ENCODE results near the gene ANKS1A. TPM values are rescaled to one million over a fixed set of nuclear protein-coding genes. Genes with fewer than 3 reads are reported as not detected.

Gene ANKS1A
- polyA plus RNA-seq, 2 of the 4 experiments (the other 2 are of a cell fraction), result 3.6 to 5.9 TPM

GRCh38 chr6:34860776-34861175, 28.3 kb upstream of the ANKS1A start:
- FAIRE-seq (no peak), DNase-seq (ENCODE audit: low read depth in 1 of 2, low spot score in 1 of 2) (no peak), ATAC-seq (no peak)
- ChIA-PET POLR2A (no interaction called here), CTCF (no interaction called here)
- 58% methylated on average over 1 of the region's 1 CpG for WGBS (ENCODE audit: missing lambda C conversion rate)
- H3K4me2 ChIP-seq, result no peak overlapping the region
- no peaks in the 10 kb centered on the region for H3K9me3 ChIP-seq
- H3K4me1 ChIP-seq, result no peaks in the 10 kb centered on the region
- H3K4me3 ChIP-seq, result no peak overlapping the region
- TF ChIP-seq BHLHE40 (IDR thresholded peaks at IDR 0.05; ENCODE audit: low read depth, low read length) (no peak), HEYL (CRISPR knock-in tag; IDR thresholded peaks at IDR 0.05) (no peak), CHD4 (IDR thresholded peaks at IDR 0.05; ENCODE audit: borderline replicate concordance) (no peak), SREBF2 (IDR thresholded peaks at IDR 0.05) (no peak), POLR2AphosphoS2 (conservative IDR thresholded peaks at IDR 0.05; ENCODE audit: low read length) (no peak), NR3C1 (IDR thresholded peaks at IDR 0.05) (no peak), JUNB (IDR thresholded peaks at IDR 0.05) (no peak)
- H3K27ac ChIP-seq, result no peak overlapping the region

- no peaks in the 10 kb centered on the region for H3K9me3 ChIP-seq
- ChIA-PET POLR2A (interaction anchor here (0.6 kb wide), 1 partner anchor 25 kb away, joined by 3 read pairs; the partner anchor contains the start of gene ANKS1A), CTCF (no interaction called here)
- no peak overlapping the region for H3K4me3 ChIP-seq
- DNase-seq (ENCODE audit: low read depth in 1 of 2, low spot score in 1 of 2) (no peak), ATAC-seq (no peak), FAIRE-seq (no peak)
- no peak overlapping the region for H3K4me2 ChIP-seq
- WGBS (ENCODE audit: missing lambda C conversion rate), result 80% methylated on average over 2 of the region's 4 CpGs
- TF ChIP-seq ZFP36 (IDR thresholded peaks at IDR 0.05; ENCODE audit: borderline replicate concordance, partially characterized antibody), result no peak
- TF ChIP-seq SMC3 (IDR thresholded peaks at IDR 0.05), result no peak
- no peak for TF ChIP-seq CHD4 (IDR thresholded peaks at IDR 0.05; ENCODE audit: borderline replicate concordance)
- no peak for TF ChIP-seq EHMT2 (IDR thresholded peaks at IDR 0.05; ENCODE audit: low read depth)
- TF ChIP-seq CEBPB (IDR thresholded peaks at IDR 0.05), result no peak
- no peak for TF ChIP-seq CBX2 (IDR thresholded peaks at IDR 0.05; ENCODE audit: borderline replicate concordance, low read depth)
- TF ChIP-seq ESRRA (IDR thresholded peaks at IDR 0.05; ENCODE audit: borderline replicate concordance, low read length), result no peak
- no peak for TF ChIP-seq POLR2A (IDR thresholded peaks at IDR 0.05; ENCODE audit: low read length)
- no peak for TF ChIP-seq TP53 (CRISPR knock-in tag; IDR thresholded peaks at IDR 0.05)
- no peak for TF ChIP-seq ATOH8 (CRISPR knock-in tag; IDR thresholded peaks at IDR 0.05; ENCODE audit: low read depth)
- TF ChIP-seq PBX3 (IDR thresholded peaks at IDR 0.05), result no peak
- no peak for TF ChIP-seq USF2 (IDR thresholded peaks at IDR 0.05)
- TF ChIP-seq HEYL (CRISPR knock-in tag; IDR thresholded peaks at IDR 0.05), result no peak
- no peak for TF ChIP-seq SREBF2 (IDR thresholded peaks at IDR 0.05)
- no peak for TF ChIP-seq HDAC2 (IDR thresholded peaks at IDR 0.05)
- TF ChIP-seq RAD21 (conservative IDR thresholded peaks at IDR 0.05 in 1 of 2, IDR thresholded peaks at IDR 0.05 in 1 of 2), result no peak
- no peak overlapping the region for H3K27ac ChIP-seq
- no peaks in the 10 kb centered on the region for H3K4me1 ChIP-seq
Observed at GRCh38 chr6:34864007-34864406, 25.0 kb upstream of the ANKS1A start.

GRCh38 chr6:34865107-34865506, 23.9 kb upstream of the ANKS1A start:
- H3K4me2 ChIP-seq, result no peak overlapping the region
- TF ChIP-seq CHD2 (IDR thresholded peaks at IDR 0.05; ENCODE audit: low read length, partially characterized antibody), result no peak
- no peak for TF ChIP-seq USF2 (IDR thresholded peaks at IDR 0.05)
- TF ChIP-seq POLR2AphosphoS2 (conservative IDR thresholded peaks at IDR 0.05; ENCODE audit: low read length), result no peak
- no peak for TF ChIP-seq KDM5A (IDR thresholded peaks at IDR 0.05)
- TF ChIP-seq CHD4 (IDR thresholded peaks at IDR 0.05; ENCODE audit: borderline replicate concordance), result no peak
- no peak for TF ChIP-seq POLR2A (IDR thresholded peaks at IDR 0.05; ENCODE audit: low read length)
- no peaks in the 10 kb centered on the region for H3K4me1 ChIP-seq
- no peaks in the 10 kb centered on the region for H3K9me3 ChIP-seq
- ATAC-seq (no peak), FAIRE-seq (no peak), DNase-seq (ENCODE audit: low read depth in 1 of 2, low spot score in 1 of 2) (no peak)
- H3K27ac ChIP-seq, result no peak overlapping the region
- H3K4me3 ChIP-seq, result no peak overlapping the region
- ChIA-PET POLR2A (no interaction called here), CTCF (no interaction called here)
- WGBS (ENCODE audit: missing lambda C conversion rate), result 94% methylated on average over 3 of the region's 3 CpGs

Data from A549 (cell line).